Activated CD4-positive, CD25-positive, alpha-beta regulatory T cell (primary cell): ENCODE results near the gene DDX52.
"Not testable (repeated sequence)": the region's sequence is repeated elsewhere in the genome, so short reads cannot be mapped to it uniquely, and the experiment has no call there.

ENCODE experiments used
- DNase-seq, 4 experiments: peaks; one replicate each; lab custom pipeline; 2025; lab: John Stamatoyannopoulos, UW

Gene DDX52

GRCh38 chr17:37650419-37651003, 7.3 kb upstream of the DDX52 start:
- no peak for DNase-seq

- no peak for DNase-seq
These were observed 5.3 kb upstream of the DDX52 start for GRCh38 chr17:37648555-37648954.

GRCh38 chr17:37647856-37648255, 4.6 kb upstream of the DDX52 start:
- no peak for DNase-seq

GRCh38 chr17:37643869-37644268, 623 bp upstream of the DDX52 start:
- DNase-seq: no peak

GRCh38 chr17:37642681-37643080, 565 bp downstream of the DDX52 start:
- no peak for DNase-seq

- no peak for DNase-seq
These were observed 3.2 kb downstream of the DDX52 start for GRCh38 chr17:37640015-37640414.

GRCh38 chr17:37637956-37638355, 5.3 kb downstream of the DDX52 start:
- no peak for DNase-seq

DNA sequence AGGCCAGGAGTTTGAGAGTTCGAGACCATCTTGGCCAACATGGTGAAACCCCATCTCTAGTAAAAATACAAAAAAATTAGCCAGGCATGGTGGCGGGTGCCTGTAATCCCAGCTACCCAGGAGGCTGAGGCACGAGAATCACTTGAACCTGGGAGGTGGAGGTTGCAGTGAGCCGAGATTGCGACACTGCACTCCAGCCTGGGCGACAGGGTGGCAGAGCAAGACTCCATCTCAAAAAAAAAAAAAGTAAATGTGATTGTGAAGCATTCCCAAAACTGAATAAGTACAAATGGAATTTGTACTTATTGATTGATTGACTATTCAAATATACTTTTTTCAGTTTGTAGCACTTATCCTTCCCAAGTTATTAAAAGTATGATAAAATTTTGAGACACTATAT, 26.8 kb downstream of the DDX52 start:
- DNase-seq: not testable (repeated sequence)

DNA sequence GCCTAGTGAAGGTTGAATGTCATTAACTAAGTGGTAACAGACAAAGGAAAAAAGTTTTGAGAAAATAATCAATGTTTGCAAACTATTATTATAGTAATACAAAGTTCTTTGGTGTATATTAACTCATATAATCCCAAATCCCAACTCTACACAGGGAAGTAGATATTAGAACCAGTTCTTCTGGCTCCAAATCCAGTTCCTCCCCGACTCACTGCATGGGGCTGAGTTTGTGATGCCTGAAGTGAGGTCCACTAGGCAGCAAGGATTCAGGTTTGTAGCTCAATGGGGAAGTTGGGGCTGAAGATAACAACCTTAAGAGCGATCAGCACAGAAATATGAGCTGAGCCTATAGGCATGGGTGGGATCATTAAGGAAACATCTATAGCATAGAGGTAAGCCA, 28.4 kb downstream of the DDX52 start:
- DNase-seq: no peak

GRCh38 chr17:37614391-37614790, 28.9 kb downstream of the DDX52 start:
- DNase-seq: no peak

- no peak for DNase-seq
These were observed 32.3 kb downstream of the DDX52 start for GRCh38 chr17:37610971-37611370.

DNA sequence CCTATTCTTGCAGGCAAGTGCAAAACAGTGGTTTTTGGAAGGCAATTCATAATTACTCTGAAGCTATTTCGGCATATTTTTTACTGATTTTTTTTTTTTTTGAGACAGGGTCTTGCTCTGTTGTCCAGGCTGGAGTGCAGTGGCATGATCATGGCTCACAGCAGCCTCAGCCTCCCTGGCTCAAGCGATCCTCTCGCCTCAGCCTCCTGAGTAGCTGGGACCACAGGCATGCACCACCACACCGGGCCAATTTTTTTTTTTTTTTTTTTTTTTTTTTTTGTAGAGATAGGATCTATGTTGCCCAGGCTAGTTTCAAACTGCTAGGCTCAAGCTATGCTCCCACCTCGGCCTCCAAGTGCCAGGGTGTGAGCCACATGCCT, 33.2 kb downstream of the DDX52 start:
- not testable (repeated sequence) for DNase-seq

GRCh38 chr17:37609170-37610040, 33.8 kb downstream of the DDX52 start, which contains the start of gene SYNRG:
SYNRG (minus strand) TSS chr17:37609418; CDS start chr17:37609355, 63 bp downstream.
- DNase-seq: peak; percentile 90 to 94 (median 94)

GRCh38 chr17:37608351-37609169, 34.7 kb downstream of the DDX52 start:
- peak in 3 of 4 experiments; percentile 30 to 44 (median 36) for DNase-seq

GRCh38 chr17:37607637-37608331, 35.5 kb downstream of the DDX52 start:
- no peak for DNase-seq

- no peak for DNase-seq
These were observed 37.3 kb downstream of the DDX52 start for GRCh38 chr17:37605813-37606505.

DNA sequence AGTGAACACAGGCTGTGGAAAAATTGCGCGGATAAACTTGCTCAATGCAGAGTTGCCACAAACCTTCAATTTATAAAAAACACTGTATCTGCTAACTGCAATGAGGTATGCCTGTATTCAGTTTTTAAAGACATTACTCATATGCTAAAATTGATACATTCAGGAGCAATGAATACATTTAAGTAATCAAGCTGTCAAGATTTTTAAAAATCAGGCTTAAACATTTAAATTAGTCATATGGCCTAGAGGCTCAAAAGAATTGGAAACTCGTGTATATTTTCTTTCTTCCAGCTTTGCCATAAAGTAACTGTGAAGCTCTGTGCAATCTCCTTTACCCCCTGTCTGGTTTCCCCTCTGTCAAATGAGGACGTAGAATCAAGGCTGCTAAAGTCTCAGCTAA, 38.2 kb downstream of the DDX52 start:
- DNase-seq: no peak

GRCh38 chr17:37604556-37604955, 38.7 kb downstream of the DDX52 start:
- no peak for DNase-seq

DNA sequence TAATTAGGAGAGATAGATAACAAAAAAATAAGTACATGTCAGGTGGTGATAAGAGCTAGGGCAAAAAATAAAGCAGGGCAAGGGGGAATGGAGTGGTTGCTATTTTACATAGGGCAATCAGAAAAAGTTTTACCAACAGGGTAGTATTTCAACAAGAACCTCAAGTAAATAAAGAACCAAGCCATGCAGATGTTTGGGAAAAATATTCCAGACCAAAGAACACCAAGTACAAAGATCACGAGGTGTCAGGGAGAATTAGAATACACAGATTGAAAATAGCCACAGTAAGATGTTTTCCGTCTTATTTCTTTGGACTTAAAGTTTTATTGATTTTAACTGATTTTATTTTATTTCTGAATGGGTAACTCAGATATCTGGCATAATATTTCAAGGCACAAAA, 45.1 kb downstream of the DDX52 start:
- no peak for DNase-seq

- DNase-seq: no peak
These were observed 51.0 kb downstream of the DDX52 start for GRCh38 chr17:37592291-37592690.

DNA sequence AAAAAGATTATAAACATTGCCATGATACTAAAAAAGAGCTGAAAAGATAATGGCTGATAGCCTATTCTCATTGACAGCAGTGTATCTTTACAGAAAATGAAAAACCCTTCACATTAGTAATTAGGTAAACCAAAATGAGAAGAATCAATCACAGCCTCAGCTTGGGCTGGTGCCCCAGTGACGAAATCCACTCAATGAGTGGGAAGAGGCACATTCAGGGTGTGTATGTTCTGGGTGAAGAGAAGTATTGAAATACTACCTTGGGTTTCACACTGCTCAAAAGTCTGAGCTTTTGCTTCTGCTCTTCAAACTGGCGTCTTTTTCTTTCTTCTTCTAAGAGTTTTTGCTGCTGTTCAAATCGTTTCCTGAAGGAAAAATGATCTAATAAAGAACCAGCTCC, 58.2 kb downstream of the DDX52 start:
- DNase-seq: no peak
